Adipose tissue (tissue), 3 donors: ENCODE data around the gene ANKRD61. TPM values are rescaled to one million over a fixed set of nuclear protein-coding genes. Genes with fewer than 3 reads are reported as not detected.

Source experiments
- polyA plus RNA-seq, 3 donors: library from polyadenylated mRNA; stranded (reverse); fragments of 200-250 nt; gene quantifications; one replicate each; pipeline ENCODE4 v1.2.3, GENCODE V29; 2013
- donor health status: healthy with polysubstance abuse.
- donor health status: Bipolar disorder and iron deficiency.
- donor health status: healthy.

ANKRD61 gene
- polyA plus RNA-seq, 3 donors, result 0.07 to 0.16 TPM; not detected in 1

Other genes starting within 250 kb of the ANKRD61 start
- gene RNF216, start 249.7 kb upstream of the ANKRD61 start, polyA plus RNA-seq, result 10 to 100 TPM; 10.4 to 13.9 (median 11.4) TPM
- gene OCM, start 150.6 kb upstream of the ANKRD61 start, polyA plus RNA-seq, result not detected
- gene CCZ1, start 132.6 kb upstream of the ANKRD61 start, polyA plus RNA-seq, result 10 to 100 TPM; 26.5 to 58.3 (median 37.0) TPM
- under 1 TPM in 1 of 3 donors, not detected in 2; 0.03 TPM for gene RSPH10B, start 60.7 kb upstream of the ANKRD61 start, polyA plus RNA-seq
- gene PMS2, start 22.3 kb upstream of the ANKRD61 start, polyA plus RNA-seq, result 1 to 10 TPM; 3.2 to 5.4 (median 3.3) TPM
- 10 to 100 TPM; 18.9 to 31.2 (median 19.9) TPM for gene AIMP2, start 22.1 kb upstream of the ANKRD61 start, polyA plus RNA-seq
- gene EIF2AK1, start 27.8 kb downstream of the ANKRD61 start, polyA plus RNA-seq, result 10 to 100 TPM; 21.1 to 33.1 (median 29.5) TPM
- gene USP42, start 73.6 kb downstream of the ANKRD61 start, polyA plus RNA-seq, result 1 to 10 TPM; 1.9 to 4.3 (median 2.9) TPM
- gene CYTH3, start 241.2 kb downstream of the ANKRD61 start, polyA plus RNA-seq, result 10 to 100 TPM in 2 of 3 donors, 1 to 10 TPM in 1; 5.2 to 28.5 (median 23.2) TPM